PC-3 (cell line): ENCODE measurements around the gene THBS4.

Experiments used
- EZH2 ChIP-seq: fragments of 300-600 bp; sonication (generic); IDR thresholded peaks from one replicate; pipeline ENCODE4 v1.6.1; 2017; ENCODE audit warnings: antibody characterized with exemption, mild to moderate bottlenecking, low read length; ENCODE audit not compliant: unreplicated experiment
- EZH2phosphoT487 ChIP-seq: fragments of 300-600 bp; sonication (generic); IDR thresholded peaks from 2 replicates; pipeline ENCODE4 v1.6.1; 2018; ENCODE audit warnings: mild to moderate bottlenecking, antibody characterized with exemption, low read length, borderline replicate concordance
- TF ChIP-seq, protein P1 (sequence below): fragments of 300-600 bp; sonication (generic); conservative IDR thresholded peaks from 2 replicates; pipeline ENCODE4 v1.5.1; 2017; ENCODE audit warnings: antibody characterized with exemption, low read depth, mild to moderate bottlenecking, low read length

DNA sequence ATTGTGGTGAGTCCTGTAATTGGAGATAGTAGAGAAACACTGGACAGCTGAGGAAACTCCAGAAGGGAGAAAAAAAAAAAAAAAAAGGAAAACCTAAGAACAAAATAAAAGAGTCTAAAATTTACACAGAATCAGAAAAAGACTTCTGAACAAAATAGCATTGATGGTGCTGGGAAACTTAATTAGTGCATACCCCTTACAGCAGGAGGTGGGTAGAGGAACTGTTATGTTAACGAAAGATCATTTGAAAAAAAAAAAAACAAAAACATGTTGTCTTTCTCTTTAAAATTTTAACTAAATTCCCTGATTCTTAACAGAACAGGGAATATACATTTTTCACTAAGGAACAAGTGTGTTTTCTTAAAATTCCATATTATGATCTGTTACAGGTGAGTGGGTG is 32.5 kb upstream of the THBS4 start:
- TF ChIP-seq, protein P1, sequence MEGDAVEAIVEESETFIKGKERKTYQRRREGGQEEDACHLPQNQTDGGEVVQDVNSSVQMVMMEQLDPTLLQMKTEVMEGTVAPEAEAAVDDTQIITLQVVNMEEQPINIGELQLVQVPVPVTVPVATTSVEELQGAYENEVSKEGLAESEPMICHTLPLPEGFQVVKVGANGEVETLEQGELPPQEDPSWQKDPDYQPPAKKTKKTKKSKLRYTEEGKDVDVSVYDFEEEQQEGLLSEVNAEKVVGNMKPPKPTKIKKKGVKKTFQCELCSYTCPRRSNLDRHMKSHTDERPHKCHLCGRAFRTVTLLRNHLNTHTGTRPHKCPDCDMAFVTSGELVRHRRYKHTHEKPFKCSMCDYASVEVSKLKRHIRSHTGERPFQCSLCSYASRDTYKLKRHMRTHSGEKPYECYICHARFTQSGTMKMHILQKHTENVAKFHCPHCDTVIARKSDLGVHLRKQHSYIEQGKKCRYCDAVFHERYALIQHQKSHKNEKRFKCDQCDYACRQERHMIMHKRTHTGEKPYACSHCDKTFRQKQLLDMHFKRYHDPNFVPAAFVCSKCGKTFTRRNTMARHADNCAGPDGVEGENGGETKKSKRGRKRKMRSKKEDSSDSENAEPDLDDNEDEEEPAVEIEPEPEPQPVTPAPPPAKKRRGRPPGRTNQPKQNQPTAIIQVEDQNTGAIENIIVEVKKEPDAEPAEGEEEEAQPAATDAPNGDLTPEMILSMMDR: no peak
- no peak for TF ChIP-seq EZH2
- TF ChIP-seq EZH2phosphoT487: no peak
